Astrocyte (in vitro differentiated cells and primary cell): ENCODE measurements around the gene PI4KB.

ENCODE experiments used
- EZH2 ChIP-seq: IDR thresholded peaks from 2 replicates; pipeline ENCODE4 v1.6.1; 2012; ENCODE audit warnings: mild to moderate bottlenecking, low read length, inconsistent platforms; ENCODE audit not compliant: insufficient read depth
- TF ChIP-seq, protein P1 (sequence below): IDR thresholded peaks from 2 replicates; pipeline ENCODE4 v1.5.1; 2011; ENCODE audit warnings: low read depth, mild to moderate bottlenecking, inconsistent platforms, low read length, moderate library complexity; ENCODE audit not compliant: insufficient read depth

DNA sequence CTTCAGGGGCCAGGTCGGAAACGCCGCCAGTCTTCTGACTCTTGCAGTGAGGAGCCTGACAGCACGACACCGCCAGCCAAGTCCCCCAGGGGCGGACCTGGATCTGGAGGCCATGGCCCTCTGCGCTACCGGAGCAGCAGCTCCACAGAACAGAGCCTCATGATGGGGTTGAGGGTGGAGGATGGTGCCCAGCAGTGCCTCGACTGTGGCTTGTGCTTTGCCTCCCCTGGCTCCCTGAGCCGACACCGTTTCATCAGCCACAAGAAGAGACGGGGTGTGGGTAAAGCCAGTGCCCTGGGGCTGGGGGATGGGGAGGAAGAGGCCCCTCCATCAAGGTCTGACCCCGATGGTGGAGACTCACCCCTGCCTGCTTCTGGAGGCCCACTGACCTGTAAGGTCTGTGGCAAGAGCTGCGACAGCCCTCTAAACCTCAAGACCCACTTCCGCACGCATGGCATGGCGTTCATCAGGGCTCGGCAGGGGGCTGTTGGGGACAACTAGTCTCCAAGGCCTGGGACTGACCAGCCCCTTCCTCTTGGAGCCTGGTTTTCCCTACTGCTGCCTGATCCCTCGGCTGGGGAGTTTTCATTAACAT lies 36.4 kb downstream of the PI4KB start:
- TF ChIP-seq, protein P1, sequence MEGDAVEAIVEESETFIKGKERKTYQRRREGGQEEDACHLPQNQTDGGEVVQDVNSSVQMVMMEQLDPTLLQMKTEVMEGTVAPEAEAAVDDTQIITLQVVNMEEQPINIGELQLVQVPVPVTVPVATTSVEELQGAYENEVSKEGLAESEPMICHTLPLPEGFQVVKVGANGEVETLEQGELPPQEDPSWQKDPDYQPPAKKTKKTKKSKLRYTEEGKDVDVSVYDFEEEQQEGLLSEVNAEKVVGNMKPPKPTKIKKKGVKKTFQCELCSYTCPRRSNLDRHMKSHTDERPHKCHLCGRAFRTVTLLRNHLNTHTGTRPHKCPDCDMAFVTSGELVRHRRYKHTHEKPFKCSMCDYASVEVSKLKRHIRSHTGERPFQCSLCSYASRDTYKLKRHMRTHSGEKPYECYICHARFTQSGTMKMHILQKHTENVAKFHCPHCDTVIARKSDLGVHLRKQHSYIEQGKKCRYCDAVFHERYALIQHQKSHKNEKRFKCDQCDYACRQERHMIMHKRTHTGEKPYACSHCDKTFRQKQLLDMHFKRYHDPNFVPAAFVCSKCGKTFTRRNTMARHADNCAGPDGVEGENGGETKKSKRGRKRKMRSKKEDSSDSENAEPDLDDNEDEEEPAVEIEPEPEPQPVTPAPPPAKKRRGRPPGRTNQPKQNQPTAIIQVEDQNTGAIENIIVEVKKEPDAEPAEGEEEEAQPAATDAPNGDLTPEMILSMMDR = no peak
- TF ChIP-seq EZH2 = no peak
